Amniotic stem cell (primary cell): Measurements from ENCODE around the gene CMYA5.
"Not testable (repeated sequence)": the region's sequence is repeated elsewhere in the genome, so short reads cannot be mapped to it uniquely, and the experiment has no call there.

Experiments used
- DNase-seq: peaks from one replicate; lab custom pipeline; 2025; lab: John Stamatoyannopoulos, UW

CMYA5 gene

DNA sequence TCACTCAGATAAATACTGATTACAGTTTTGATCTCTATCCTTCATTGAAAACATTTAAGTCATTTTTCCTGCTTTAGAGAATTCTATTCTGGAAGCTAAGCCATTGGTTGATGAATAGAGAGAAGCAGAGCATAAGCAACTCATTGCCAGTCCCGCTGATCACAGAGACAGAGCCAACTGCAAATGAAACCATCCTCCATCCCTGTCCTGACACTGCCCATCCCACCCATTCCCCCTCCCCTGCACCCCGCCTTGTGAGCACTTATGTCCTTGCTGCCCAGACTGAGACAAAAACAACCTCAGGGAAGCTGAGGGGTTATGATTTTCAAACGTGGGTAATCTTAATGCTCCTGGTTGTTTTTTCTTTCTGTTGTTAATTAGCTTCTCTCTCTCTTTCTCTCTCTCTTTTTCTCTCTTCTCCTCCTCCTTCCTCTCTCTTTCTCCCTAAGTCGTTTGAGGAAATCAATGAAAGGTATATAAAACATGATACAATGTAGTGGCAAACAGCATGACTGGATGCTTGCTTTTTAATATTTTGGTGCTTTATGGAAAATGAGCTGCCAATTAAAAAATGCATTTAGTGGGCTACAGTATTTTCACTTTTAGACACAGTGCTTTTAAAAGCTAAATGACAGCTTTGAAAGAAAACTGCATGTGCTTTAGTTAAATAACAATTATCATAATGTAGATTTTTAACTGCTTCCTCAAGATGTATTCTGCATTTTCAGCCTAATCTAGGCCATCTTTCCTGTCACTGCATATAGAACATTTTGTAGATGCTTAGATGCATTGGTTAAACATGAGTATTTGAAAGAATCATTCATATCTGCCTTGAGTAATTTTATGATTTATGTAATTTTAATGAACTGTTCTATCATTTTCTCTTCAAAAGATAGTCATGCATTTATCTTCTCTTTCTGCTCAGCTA, 57.3 kb downstream of the CMYA5 start:
- DNase-seq: no peak

DNA sequence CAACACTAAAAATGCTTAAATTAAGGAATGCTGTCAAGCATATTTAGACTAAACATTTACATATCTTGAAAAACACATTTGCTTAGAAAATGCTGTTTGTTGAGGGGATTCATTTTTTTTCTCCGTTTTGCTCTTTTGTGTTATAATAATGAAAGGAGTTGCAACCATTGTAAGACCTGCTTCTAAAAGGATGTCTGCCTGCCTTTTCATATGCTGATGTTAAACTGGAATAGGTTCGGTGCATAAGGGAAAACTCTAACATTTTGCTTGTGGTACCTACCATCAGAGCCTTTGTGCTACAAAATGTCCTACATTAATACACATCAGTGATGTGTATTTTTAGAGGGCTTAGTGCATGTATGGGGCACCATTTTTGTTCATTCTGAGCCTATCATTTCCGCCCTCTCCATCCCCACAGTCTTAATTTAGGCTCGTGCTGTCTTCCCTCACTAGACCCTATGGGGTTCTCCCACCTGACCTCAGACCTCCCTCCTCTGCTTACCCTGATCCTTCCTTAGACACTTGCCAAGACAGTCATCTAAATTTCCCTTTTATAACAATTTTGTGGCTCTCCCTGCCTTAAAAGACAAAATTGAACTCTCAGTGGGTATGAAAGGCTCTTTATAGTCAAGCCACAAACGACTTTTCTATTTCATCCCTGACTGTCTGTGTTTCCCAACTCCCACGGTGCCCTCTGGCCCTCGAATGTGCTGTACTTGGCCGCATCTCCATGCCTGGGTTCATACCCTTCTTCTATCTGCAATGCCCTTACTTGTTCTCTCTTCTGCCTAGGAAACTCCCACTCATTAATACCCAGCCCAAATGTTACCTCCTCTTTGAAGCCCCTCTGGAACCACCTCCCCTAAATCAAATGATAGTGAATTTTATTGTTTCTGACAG, 61.2 kb downstream of the CMYA5 start:
- DNase-seq: no peak

DNA sequence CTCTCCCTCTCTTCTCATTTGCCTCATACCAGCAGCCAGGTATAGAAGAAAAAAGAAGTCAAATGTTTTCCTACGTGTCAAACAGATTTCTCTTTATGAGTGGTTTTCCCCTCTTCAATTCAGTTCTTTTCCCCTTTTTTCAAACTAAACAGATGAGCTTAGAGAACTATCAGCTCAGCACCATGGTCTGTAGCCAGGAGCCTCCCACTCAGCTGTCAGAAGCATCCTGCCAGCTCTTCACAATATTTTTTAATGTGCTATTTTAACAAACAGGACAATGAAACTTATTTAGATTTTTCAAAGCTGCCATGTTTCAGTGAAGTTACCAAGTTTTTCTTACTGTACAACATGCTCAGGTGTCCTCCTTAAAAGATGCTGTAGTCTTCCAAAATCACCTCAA, 63.5 kb downstream of the CMYA5 start:
- DNase-seq: no peak

DNA sequence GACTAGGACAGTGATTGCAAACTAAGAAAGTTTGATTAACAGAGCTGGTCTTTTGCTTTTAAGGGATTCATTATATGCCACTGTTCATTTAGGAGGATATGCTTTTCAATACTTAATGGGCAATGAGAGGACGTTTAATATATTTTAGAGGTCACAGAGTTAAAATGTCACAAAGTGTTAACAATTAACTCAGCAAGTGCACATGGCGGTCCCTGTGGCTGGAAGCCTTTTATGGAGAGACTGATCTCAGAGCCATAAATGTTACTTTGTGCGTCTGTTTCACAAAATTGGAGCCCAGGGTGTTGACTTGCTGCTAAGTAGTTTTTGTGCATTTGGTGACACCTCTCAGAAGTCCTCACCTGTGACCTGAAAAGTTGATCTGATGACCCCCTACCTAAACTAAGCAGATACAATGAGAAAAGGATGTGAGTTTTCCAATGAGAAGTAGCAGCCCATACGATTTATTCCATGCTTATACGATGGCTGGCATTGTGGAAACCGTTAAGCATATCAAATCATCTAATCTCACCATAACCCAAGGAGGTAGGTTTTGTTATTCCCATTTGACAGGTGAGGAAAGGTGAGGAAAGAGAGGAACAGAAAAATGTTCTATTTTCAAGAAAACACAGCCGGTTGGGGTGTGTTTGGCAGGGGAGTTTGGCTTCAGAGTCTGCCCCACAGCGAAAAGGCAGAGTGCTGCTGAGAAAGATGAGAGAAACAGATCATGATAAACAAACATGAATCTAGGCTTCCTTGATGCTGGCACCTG, 64.4 kb downstream of the CMYA5 start:
- no peak for DNase-seq

DNA sequence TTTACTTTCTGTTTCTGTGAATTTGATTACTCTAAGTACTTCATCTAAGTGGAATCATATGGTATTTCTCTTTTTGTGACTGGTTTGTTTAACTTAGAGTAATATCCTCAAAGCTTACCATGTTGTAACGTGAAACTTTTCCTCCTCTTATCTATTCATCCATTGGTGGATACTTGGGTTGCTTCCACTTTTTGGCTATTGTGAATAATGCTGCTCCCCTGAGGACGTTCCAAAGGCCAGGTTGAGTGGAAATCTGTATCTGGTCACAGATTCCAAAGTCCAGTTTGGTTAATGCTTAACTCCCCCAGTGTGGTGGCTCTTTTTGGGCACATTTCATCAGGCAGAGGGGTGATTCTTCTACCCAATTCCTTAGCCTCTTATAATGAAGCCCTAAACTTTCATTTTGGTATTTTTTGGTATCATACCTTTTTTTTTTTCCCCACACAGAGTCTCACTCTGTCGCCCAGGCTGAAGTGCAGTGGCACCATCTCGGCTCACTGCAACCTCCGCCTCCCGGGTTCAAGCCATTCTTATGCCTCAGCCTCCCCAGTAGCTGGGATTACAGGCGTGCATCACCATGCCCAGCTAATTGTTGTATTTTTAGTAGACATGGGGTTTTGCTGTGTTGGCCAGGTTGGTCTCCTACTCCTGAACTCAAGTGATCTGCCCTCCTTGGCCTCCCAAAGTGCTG, 65.4 kb downstream of the CMYA5 start:
- no peak for DNase-seq

DNA sequence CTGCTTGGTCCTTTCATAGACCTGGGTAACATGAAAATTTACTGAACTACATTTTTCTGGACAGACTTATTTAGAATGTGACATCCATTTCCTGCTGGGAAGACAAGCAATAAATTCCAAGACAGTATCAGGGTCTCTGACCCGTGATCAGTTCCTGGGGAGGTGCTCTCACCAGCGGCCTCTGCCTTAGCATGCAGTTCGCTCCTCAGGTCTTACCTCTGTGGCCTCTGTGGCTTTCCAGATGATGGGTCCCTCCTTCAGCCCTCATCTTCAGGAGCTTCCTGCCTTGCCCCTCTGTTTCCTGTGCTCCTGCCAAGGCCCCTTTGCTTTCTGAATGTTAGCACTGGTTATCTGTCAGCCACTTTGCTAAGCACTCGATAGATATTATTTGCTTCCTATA, 66.4 kb downstream of the CMYA5 start:
- no peak for DNase-seq

DNA sequence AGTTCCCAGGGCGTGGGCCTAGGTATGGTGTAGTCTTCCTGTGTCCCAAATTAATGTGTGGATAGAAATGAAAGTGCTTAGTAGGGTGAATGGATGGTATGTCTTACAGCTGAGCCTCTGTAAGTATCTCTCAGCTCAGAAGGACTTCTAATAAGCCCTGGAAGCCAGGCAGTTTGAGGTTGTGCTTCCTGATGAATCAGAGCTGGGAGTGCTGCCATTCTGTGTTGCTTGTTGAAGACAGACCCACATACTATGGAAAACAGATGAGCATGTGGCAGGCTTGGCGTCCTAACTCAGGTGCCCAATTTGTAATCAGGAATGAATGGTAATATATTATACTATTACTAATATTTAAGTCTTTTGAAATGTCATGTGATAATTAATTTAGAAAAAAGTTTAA, 69.8 kb downstream of the CMYA5 start:
- DNase-seq: no peak

DNA sequence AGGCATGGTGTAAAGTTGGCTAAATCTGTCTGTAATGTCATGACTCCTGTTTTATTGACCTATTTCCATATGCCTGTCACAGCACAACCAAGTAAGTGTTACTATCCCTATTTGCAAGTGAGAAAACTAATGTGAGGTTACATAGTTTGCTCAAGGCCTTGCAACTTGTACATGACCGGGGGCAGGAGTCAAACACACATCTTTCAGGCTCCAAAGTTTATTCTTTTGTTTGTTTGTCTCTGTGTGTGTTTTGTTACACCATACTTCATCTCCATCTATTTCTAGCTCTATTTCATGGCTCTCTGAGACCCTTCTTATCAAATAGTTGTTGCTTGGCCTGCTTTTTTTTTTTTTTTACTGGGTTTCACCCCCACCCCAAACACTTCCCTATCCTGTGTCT, 70.2 kb downstream of the CMYA5 start:
- no peak for DNase-seq

DNA sequence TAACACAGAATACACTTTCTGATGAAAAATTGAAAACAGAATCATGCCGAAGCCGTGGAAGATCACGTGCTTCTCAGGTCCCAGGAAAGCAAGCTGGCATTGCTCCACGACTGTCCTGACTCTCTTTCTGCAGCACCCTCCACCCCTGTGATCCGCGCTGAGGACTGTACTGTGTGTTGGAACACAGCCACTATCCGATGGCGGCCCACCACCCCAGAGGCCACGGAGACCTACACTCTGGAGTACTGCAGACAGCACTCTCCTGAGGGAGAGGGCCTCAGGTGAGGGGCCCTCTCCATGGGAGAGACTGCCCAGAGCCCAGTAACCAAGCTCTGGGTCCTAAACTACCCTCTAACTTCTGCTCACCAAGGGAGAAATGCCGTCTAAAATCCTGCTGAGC, 73.3 kb downstream of the CMYA5 start:
- no peak for DNase-seq

DNA sequence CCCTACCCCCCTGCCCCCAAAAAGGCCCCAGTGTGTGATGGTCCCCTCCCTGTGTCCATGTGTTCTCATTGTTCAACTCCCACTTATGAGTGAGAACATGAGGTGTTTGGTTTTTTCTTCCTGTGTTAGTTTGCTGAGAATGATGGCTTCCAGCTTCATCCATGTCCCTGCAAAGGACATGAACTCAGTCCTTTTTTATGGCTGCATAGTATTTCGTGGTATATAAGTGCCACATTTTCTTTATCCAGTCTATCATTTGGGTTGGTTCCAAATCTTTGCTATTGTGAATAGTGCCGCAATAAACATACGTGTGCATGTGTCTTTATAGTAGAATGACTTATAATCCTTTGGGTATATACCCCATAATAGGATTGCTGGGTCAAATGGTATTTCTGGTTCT, 74.5 kb downstream of the CMYA5 start:
- not testable (repeated sequence) for DNase-seq

DNA sequence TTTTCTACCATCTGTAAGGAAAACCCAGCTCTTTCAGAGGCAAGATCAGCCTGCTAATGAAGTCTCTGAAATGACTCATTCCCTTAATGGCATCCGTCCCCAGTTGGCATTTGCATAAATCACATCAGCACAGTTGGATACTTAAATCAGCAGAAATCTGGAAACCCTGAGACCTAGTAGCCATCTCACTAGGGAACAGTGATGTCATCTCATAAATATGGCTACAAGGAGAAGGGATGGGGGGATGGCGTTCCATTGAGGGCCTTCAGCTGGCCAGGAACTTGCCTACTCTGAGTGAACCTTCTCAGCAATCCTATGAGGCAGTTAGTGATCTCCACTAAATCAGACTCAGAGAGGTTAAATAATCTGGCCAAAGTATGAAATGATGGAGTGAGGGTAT, 81.8 kb downstream of the CMYA5 start:
- no peak for DNase-seq

DNA sequence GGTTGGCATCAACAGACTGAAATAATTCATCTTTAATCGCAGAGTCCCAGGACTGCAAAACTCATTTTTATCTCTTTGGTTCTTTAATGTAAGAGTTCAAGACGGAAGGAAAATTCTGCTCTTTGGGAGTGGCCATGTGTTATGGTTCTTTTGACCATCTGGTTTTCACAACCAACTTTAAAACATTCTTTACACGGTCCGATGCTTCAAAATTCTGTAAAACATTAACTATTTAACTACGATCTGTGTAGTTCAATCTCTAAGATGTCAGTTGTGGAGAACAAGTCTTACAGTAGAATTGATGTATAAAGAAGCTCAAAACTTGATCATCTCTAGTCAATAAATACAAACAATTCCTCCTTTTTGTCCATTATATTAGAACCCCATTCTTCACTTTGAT, 83.0 kb downstream of the CMYA5 start:
- no peak for DNase-seq

DNA sequence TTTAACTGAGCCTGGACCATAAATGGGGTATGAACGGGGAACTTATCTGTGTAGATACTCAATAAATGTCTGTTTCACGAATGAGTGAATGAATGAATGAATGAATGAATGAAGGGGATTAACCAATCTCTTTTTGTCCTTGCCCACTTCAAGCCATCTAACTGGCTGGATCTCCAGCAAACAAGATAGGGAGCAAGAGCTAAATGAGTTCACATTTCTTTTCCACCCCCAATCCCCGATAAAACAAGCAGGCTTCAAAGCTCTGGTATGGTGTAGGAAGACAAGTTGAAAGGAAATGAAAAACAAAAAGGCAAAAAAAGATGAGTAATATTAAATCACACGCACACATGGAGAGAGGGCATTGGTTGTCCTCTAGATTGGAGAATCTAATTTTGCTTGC, 84.0 kb downstream of the CMYA5 start:
- DNase-seq: no peak

DNA sequence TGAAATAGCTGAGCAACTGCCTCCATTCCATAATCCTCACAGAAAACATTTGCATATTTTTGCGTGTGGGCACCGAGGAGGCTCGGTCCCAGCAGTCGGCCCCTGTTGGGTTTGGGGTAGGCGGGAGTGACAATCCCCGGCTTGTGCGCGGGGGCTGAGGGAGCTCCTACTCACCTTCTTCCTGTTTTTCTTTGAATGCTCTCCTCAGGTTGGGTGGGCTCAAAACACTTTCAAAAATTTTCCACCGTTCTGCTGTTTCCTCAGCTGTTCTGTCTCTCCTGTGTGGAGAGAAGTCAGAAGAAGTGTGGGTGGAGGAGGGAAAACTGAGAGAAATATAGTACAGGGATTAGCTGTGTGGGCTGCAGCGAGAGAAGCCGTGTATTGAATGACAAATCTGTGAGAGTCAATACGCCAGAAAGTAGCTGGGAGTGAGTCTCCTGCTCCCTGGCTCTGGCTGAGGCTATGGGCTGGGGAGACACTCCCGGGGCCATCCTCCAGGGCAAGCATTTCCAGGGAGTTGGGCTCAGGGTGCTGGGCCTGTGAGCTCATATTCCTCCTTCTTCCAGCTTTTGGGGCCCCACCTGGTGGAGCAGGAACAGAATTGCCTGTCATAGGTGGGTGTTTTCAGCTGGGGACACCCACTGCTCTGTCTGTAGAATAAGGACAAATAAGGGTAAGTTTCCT, 84.7 kb downstream of the CMYA5 start:
- no peak for DNase-seq

DNA sequence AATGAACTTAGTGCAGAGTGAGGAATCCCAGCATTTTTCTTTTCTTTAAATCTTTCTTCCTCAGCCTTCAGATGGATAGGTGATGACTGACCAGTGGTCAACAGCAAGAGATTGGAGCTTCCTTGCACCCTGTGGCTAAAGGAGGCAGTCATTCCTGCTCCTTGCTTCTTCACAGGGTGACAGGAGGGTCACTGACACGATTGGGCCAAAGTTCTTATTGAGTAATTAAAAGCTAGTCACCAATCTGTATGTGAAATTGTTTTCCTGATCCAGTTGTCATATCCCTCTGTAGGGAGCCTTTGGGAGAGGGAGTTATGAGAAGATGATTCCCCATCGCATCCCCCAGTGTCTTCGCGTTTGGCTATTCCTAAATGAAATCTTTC, 85.2 kb downstream of the CMYA5 start:
- no peak for DNase-seq

DNA sequence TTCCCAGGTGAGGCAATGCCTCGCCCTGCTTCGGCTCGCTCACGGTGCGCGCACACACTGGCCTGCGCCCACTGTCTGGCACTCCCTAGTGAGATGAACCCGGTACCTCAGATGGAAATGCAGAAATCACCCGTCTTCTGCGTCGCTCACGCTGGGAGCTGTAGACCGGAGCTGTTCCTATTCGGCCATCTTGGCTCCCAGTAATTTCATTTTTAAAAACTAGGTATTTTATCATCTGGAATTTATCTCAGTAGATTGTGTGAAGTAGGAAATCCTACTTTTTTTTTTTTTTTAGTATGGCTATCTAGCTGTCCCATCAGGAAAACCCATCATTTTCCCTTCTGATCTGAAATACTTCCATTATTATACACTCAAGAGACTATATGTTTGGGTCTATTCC, 95.1 kb downstream of the CMYA5 start:
- DNase-seq: not testable (repeated sequence)

DNA sequence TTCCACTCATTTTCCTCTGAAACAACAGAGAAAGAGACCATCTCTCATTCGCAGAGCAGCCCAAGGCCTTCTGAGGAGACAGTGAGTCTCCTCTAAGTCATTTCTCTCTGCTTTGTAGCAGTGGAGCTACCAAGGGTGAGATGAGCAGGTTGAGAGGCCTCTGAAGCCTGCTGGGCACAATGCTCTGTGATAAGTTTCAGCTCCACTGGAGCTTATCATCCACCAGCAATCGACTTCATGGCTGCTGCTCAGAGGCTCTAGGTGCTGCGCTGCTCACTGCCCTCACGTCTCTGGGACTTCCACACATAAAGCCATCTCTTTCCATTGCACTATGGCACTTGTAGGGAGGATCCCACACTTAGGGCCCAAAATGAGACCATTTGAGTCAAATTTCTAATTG, 96.3 kb downstream of the CMYA5 start:
- DNase-seq: no peak

DNA sequence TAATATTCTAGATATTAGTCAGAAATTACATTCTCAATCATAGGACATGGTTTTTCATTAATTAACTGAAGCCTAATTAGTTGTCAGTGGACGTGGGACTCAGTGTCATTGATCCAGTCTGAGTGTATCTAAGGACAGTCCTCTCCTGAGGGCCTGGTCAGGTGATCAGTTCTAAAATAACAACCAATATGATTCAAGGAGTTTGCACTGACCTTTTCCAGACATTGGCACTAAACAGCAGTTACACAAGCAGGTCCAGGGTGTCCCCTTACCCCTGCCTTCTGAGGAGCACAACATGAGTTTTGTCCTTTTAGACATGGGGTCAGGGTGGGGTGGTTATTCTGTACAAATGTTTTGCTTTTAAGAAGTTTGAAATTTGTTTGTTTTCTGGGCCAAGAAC, 97.8 kb downstream of the CMYA5 start:
- no peak for DNase-seq

DNA sequence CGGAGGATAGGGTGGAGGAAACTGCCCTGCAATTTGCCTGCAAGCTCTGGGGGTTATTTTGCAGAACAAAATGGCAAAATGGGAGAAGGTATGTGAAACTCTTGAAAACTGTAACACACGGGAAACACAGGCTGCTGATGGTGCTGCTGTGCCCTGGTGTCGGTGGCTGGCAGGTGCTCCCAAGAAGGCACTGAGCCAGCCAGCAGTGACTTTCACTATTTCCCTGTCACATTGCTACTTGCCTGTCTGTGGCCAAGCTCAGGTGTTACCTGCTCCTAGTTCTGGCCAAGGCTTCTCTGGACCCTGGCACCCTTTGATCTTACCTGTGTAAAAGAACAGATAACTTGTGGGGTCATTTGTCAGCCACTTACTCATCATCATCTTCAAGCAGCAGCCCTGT, 102.2 kb downstream of the CMYA5 start:
- DNase-seq: no peak

DNA sequence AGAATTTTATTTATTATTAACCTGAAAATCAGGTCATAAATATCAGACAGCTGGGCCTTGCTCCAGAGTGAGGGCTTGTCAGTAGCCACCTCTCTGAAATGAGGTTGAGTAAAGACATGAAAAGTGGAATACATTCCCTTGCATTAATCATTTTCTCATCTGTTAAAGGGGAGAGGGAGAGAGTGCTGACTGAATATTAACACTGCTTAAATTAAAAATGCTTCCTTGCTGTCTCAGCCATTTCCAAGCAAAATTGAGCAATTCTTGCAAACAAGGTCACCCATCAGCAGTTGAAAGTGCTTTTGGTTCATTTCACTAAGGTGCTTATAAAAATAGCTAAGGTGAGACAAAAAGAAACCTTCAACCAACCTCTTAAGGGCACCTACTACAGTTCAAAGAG, 102.8 kb downstream of the CMYA5 start:
- DNase-seq: no peak

DNA sequence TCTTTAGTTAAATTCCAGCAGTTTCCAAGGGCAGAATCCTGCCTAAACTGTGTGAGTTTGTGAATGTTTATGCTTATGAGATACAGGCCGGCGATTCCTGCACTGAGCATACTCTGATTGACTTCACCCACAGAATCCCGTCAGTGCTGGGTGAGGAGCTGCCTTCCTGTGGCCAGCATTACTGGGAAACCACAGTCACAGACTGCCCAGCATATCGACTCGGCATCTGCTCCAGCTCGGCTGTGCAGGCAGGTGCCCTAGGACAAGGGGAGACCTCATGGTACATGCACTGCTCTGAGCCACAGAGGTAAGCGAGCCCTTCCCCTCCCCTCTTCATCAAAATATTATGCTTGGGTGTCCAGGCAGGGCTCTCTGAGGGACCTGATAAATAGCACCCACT, 103.7 kb downstream of the CMYA5 start:
- no peak for DNase-seq
